Hematopoietic multipotent progenitor cell treated with erythropoietin and hydrocortisone succinate and interleukin-3 and kit ligand, for 4 days (in vitro differentiated cells): ENCODE data around the gene ZNF786.
"Not testable (repeated sequence)": the region's sequence is repeated elsewhere in the genome, so short reads cannot be mapped to it uniquely, and the experiment has no call there.

Experiments used
- DNase-seq: peaks from one replicate; pipeline ENCODE4 v3.0.0-alpha.2; 2015

Gene ZNF786, protein sequence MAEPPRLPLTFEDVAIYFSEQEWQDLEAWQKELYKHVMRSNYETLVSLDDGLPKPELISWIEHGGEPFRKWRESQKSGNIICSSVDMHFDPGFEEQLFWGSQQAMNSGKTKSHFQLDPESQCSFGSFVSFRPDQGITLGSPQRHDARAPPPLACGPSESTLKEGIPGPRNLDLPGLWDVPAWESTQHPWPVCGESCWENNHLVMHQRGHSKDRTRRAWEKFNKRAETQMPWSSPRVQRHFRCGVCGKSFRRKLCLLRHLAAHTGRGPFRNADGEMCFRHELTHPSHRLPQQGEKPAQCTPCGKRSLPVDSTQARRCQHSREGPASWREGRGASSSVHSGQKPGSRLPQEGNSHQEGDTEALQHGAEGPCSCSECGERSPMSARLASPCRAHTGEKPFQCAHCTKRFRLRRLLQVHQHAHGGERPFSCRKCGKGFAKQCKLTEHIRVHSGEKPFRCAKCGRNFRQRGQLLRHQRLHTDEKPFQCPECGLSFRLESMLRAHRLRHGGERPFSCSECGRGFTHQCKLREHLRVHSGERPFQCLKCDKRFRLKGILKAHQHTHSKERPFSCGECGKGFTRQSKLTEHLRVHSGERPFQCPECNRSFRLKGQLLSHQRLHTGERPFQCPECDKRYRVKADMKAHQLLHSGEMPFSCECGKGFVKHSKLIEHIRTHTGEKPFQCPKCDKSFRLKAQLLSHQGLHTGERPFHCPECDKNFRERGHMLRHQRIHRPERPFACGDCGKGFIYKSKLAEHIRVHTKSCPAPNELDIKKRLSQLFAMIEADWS

DNA sequence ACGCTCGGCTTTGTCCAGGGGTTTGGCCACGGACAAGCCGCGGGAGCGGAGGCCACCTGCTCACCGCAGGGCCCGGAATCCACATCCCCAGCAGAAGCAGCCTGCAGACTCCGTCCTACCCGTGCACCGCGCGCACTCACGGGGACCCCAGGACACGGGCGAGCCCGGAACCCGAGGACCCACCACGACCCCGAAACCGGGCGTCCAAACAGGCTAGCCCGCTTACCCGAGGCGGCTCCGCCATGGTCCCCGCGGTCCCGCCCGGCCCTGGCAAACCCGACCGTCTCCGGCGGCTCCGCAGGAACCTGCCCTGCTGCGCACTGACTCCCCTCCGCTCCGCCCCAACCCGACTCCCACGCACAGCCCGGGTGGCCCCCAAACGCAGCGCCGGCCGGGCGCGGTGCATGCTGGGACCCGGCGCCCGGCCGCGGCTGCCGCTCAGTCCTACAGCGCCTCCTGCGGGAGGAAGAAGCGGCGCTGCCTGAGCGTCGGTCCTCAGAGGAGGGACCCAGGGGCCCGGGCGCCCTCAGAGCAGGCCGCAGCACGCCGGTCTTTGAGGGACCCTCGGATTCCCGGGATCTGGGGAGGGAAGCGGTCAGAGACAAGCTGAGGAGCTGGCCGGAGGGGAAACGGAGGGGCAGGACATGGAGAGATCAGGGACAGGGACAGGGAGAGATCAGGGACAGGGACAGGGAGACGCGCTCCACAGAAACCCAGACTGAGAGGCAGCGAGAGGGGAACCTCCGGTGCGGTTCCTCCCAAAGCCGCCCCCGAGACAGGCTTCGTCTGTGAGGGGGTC is at the start of gene ZNF786:
Gene ZNF786, minus strand, starts transcription at position 322 of the 799 bp plus-strand sequence. Its CDS starts 78 bp downstream, at position 244.
- DNase-seq, result peak; percentile 97

DNA sequence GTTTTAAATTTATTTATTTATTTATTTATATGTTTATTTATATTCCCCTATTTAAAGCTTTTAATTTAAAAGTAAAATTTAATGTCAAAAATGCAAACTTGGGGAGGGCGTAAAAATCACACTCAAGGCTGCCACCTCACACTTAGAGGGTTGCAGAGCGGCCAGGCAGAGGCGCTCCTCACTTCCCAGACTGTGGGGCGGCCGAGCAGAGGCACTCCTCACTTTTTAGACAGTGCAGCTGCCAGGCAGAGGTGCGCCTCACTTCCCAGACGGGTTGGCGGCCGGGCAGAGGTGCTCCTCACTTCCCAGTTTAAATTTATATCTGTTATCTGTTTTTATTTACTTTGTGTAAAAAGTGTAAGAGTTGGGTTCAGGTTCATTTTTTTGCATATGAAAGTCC is 45.6 kb upstream of the ZNF786 start:
- no peak for DNase-seq

DNA sequence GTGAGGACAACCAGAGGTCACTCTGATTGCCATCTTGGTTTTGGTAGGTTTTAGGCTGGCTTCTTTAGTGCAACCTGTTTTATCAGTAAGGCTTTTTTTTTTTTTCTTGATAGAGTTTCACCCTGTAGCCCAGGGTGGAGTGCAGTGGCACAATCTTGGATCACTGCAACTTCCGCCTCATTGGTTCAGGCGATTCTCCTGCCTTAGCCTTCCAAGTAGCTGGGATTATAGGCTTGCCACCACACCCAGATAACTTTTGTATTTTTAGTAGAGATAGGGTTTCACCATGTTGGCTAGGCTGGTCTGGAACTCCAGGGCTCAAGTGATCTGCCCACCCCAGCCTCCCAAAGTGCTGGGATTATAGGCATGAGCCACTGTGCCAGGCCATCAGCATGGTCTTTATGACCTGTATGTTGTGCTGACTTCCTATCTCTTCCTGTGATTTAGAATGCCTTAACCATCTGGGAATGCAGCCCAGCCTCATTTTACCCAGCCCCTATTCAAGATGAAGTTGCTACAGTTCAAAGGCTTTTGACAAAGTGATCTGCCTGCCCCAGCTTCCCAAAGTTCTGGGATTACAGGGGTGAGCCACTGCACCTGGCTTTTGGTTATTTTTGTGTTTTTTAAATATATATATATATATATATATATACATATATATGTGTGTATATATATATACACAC is 42.7 kb upstream of the ZNF786 start:
- DNase-seq, result peak; percentile 42

DNA sequence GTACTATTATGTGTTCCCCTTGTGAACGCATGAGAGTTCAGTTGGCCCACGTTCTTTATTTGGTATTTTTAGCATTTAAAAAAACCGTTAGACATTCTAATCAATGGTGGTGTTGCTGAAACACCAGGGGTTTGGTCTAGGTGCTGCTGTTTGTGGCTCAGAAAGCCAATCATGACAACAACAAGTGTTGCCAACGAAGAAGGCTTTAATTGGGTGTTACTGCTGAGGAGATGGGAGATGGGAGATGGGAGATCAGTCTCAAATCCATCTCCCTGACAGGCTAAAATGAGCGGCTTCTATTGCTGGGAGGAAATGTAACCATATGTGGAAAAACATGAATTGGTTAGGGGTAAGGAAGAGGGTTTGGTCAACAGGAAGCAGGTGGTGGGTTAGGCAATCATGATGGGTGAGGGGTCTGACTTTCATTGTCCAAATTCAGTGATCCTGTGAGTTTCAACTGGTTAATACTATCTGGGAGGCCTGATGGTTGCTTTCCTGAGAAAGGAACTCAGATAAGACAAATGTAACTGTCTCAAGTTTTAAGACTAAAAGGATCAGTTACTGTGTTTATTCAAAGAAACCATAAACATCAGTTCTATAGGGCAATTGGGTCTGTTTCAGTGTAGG is 40.2 kb upstream of the ZNF786 start:
- DNase-seq, result peak; percentile 19

DNA sequence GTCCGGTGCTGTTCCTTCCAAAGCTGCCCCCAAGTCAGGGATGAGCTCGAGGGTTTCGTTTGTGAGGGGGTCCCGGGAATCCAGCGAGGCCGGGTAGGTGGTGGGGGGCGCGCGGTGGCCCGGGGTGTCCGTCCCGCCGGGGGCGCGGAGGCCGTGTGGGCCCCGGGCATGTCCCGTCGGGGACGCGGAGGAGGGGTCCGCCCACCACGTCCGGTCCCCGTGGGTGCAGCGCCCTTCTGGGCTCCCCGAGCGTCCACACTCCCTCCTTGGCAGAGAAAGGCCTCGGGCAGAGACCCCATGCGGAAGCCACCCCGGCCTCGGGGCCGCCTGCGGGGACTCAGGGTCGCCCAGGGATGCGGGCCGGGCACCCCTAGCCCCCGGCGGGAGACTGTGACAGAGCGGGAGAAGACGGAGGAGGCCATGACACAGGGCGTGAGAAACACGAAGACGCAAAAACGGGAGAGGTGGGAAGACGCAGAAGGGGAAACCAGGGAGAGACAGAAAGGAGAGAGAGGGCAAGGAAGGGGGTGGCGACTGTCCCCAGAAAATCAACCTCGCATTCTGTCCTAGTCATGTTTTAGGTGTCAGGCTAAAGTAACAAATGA is 36.2 kb upstream of the ZNF786 start:
- DNase-seq, result peak; percentile 83

DNA sequence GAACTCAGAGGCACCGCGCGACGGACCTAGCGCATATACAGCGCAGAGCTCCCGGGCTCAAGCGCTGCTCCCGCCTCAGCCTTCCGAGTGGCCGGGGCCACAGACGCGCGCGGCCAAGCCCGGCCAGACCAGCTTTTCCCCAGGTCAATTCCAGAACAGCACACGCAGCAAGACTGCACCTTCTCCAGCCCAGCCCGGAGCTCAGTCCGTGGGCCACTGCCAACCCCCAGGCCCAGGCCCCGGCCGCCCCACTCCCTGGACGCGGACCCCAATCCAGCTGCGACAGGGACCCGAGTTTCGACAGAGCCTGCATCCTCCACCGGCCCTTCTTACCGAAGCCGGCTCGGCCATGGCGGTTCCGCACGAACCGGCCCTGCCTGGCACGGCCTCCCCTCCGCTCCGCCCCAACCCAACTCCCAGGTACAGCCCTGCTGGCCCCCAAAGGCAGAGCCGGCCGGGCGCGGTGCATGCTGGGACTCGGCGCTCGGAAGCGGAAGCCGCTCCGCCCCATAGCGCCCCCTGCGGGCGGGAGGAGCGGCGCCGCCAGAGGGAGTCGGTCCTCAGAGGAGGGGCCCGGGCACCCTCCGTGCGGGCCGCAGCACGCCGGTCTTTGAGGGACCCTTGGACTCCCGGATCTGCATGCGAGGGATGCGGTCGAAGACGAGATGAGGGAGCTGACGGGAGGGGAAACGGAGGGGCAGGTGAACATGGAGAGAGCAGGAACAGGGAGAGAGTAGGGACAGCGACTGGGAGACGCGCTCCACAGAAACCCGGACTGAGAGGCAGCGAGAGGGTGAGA is 35.5 kb upstream of the ZNF786 start, which contains the start of gene ZNF425:
Gene ZNF425, minus strand, starts transcription at position 462 of the 799 bp plus-strand sequence. Its CDS starts 111 bp downstream, at position 351.
- peak; percentile 97 for DNase-seq

DNA sequence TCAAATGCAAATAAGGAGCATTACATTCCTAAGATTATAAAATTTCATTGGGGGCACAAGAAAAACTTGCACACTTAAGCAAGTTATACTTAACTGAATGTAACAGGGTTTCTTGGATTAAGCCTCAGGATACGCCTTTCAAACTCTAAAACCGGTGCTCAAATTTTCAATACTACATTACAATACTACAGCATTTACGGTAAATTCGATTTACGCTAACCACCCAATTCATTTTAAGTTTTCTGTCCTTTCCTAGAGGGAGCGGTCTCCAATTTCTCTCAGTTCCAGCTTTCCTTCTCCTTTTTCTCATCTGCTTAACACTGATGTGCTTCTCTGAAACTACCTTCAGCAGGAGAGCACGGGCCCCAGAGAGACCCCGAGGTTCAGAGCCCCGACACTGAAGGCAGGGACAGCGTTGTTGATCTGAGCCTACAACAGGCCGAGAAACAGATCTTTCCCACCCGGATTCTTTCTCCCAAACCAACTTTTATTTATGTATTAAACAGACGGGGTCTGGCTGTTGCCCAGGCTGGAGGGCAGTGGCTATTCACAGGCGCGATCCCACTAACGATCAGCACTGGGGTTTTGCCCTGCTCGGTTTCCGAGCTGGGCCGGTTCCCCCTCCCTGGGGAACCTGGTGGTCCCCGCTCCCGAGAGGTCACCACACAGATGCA is 34.8 kb upstream of the ZNF786 start:
- no peak for DNase-seq

DNA sequence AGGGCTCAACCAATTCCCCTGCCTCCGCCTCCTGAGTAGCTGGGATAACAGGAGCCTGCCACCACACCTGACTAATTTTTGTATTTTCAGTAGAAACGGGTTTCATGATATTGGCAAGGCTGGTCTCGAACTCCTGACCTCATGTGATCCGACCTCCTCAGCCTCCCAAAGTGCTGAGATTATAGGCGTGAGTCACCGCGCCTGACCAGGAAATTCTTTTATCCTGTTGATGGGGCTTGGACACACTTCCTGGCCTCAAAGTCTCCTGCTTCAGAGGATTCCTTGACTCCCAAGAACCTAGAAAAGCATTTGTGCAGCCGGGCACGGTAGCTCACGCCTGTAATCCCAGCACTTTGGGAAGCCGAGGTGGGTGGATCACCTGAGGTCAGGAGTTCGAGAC is 19.5 kb upstream of the ZNF786 start:
- DNase-seq, result no peak

DNA sequence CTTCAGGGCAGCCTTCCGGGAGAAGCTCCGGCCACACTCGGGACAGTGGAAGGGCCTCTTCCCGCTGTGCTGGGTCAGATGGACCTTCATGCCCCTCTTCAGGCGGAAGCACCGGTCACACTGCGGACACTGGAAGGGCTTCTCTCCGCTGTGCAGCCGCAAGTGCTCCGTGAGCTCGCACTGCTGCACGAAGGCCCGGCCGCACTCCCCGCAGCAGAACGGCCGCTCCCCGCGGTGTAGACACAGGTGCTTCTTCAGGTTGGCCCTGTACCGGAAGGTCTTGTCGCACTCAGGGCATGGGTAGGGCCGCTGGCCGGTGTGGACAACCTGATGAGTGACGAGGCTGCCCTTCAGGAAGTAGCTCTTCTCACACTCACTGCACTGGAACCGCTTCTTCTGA is 14.2 kb upstream of the ZNF786 start:
- DNase-seq, result no peak

DNA sequence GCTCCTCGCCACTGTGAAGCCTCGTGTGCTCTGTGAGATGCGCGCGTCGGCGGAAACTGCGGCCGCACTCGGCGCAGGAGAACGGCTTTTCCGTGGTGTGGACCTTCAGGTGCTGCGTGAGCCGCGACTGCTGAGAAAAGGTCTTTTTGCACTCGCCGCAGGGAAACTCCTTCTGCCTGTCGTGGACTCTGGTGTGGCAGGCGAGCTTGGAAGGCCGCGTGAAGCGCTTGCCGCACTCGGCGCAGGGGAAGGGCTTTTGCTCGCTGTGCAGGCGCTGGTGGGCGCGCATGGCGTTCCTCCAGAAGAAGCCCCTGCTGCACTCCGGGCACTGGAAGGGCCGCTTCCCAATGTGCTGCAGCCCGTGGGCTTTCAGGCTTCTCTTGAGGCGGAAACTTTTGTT is 13.7 kb upstream of the ZNF786 start:
- no peak for DNase-seq

DNA sequence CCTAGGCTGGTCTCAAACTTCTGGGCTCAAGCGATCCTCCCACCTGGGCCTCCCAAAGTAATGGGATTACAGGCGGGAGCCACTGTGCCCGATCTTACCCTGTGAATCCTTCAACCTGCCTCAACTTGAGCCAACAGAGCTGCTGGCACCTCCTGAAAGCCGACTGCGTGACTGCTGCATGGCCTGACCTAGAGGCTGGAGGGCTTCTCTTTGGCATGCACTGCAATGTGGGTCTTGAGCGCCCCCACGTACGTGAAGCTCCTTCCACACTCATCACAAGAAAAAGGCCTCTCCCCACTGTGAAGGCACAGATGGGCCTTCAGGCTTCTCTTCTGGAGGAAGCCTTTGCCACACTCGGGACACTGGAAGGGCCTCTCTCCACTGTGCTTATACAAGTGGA is 12.9 kb upstream of the ZNF786 start:
- no peak for DNase-seq

DNA sequence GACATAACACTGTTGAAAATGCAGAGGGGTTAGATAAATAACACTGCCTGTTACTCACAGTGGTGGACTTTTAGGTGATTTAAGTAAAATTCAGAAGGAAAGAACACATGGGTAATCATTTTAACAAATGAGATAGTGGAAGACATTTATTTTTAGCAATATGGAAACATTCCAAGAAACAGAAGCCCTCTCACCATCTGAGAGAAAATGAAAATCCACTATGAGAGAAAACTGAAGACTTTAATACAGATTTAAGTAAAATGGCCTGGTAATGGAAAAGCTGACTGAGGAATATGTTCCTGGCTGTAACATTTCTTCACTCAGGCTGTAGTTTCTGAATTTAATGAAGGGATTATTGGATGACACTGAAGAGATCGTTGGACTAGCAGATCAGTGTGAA is 12.1 kb upstream of the ZNF786 start:
- DNase-seq, result no peak

DNA sequence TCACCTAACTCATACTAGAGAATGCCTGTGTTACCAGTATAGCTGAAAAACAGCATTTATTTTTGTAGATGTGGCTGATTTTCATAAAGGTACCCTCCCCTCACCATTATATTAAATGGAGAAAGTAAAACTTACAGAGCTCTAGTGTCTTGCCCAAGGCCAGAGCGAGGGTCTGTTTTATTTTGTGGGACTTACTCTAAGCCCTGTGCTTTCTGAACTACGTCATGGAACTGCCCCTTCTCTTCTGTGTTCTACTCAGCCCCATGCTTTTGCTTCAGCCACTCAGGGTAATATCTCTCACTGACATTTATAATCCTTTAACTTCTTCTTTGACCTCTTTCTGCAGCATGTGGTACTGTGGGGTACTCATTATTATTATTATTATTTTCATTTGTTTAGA is 10.3 kb upstream of the ZNF786 start:
- no peak for DNase-seq

DNA sequence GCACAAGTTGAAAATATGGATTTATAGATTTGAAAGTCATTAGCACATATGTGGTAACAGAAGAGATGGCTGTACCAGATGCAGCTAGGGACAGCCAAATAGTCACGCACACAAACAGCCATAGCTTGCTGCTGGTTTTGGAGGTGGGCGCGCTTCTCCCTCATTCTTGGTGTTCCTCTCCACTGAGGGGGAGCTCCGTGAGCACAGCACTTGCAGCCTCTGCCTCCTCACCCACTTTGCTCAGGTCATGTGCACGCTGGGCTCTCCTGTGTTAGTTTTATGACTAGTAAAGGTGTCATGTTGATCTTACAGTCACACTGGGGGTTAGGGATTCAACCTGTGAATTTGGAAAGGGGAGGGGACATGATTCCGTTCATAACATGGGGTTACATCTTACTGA is 8.5 kb upstream of the ZNF786 start:
- DNase-seq, result no peak

DNA sequence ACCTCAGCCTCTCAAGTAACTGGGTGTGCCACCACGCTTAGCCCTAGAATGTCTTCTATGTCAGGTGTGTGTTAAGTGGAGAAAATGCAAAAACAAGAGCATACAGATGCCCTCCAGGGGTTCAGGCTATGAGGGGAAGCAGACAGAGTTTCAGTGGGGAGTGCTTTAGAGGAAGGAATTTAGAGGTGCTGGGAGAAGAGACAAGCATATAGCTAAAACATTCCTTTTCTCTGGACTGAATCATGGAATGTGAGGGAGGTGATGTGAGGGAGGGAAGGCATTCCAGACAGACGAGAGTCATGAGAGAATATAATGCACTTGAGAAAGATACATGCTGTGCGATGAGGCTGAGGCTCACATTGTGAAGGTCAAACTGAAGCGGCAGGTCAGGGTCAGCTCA is 6.6 kb upstream of the ZNF786 start:
- no peak for DNase-seq

DNA sequence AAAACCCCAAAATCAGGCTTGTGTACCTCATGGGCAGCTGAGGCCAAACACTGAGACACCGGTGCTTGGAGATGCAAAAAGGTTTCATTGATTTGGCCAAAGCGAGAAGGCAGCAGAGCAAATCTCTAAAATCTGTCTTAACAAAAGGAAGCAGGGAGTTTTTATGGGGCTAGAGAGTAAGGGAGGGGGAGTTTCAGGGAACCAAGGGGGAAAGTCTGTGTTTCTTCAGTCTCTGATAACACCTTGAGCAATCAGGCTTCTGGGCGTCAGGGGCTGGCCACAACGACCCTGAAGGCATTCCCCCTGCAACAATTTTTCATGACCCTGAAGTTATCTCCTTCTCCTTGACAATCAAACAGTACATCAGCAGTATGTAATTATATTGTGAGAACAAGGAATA is 2.7 kb upstream of the ZNF786 start:
- peak; percentile 56 for DNase-seq

DNA sequence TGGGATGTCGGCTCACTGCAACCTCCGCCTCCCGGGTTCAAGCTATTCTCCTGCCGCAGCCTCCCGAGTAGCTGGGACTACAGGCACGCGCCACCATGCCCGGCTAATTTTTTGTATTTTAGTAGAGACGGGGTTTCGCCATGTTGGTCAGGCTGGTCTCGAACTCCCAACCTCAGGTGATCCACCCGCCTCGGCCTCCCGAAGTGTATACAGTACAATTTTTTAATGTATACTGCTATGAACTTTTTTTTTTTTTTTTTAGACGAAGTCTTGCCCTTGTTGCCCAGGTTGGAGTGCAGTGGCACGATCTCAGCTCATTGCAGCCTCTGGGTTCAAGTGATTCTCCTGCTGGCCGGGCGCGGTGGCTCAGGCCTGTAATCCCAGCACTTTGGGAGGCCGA is 1.7 kb upstream of the ZNF786 start:
- DNase-seq, result not testable (repeated sequence)

DNA sequence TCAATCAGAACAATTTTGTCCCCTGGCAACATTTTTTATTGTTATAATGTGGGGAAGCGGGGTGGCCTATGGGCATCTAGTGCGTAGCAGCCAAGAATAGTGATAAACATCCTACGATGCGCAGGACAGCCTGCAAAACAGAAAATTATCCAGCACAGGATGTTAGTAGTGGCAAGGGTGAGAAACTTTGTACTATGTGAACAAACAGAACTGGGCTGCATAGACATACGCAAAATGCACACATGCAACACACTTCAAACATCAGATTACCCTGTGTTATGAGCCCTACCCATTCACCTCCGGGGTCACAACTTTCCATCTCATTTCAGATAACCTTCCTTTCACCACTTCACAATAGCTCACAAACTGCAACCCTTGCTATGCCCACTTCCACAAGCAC is 3.1 kb downstream of the ZNF786 start:
- DNase-seq, result no peak

DNA sequence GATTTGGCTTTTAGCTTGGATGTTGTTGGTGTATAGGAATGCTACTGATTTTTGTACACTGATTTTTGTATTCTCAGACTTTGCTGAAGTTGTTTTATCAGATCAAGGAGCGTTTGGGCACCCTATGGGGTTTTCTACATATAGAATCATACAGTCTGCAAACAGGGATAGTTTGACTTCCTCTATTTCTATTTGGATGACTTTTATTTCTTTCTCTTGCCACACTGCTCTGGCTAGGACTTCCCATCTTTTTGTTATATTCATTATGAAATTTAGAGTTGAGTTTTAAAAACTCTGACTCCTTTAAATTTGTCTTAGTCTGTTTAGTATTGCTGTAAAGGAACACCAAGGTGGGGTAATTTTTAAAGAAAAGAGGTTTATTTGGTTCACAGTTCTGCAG is 4.7 kb downstream of the ZNF786 start:
- peak; percentile 45 for DNase-seq

DNA sequence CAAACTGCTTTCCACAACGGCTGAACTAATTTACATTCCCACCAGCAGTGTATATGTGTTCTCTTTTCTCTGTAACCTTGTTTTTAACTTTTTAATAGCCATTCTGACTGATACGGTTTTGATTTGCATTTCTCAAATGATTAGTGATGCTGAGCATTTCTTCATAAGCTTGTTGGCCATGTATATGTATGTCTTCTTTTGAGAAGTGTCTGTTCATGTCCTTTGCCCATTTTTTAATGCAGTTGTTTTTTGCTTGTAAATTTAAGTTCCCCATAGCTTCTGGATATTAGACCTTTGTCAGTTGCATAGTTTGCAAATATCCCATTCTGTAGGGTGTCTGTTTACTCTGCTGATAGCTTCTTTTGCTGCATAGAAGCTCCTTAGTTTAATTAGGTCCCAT is 6.1 kb downstream of the ZNF786 start:
- DNase-seq, result no peak
